Measurements from ENCODE around the gene TEX22. TPM values are rescaled to one million over a fixed set of nuclear protein-coding genes. Genes with fewer than 3 reads are reported as not detected.

TEX22 gene, protein sequence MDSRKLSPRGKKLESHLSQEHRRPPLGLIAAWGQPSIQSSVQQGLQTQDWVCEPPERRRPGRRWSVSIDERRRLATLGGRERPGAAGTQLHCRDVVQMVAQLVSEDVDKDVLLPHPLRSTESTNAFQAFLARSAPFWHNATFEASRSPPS
- 0.04 TPM for polyA plus RNA-seq (2013, experiment 1 of 2)
- 0.04 TPM for polyA plus RNA-seq (2013, experiment 2 of 2)

DNA sequence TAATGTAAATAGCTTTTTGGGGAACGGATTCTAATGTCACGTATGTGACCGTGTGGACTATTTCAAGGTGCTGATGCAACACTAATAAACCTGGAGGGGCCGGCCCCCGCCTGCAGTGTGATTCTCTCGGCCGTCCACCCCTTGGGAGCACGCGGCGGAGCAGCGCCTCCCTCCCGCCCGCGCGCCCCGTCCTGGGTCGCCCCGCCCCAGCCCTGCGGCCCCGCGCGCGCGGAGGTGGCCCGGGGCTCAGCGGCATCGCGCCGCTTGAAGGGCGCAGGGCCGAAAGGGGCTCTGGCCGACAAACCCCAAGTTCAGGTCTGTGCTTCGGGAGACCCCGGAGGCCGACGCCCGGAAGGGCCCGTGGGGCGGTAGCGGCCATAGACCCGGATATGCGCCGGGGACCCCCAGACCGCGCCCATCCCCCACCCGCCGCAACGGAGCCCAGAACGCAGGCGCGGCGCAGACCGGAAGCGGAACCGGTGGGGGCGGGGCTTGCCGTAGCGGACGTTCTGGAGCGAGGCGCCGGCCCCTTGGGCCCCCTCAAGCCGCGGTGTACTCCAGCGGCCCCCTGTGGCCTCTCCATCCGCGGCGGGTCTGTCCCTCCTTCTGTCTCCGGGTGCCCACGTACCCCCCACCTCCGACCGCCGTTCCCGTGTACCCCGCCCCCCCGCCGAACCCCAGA, at the start of gene TEX22:
TEX22 (plus strand) TSS at position 495 of the 682 bp plus-strand sequence. CDS start 803 bp downstream, outside the sequence.
- Histone ChIP-seq H3K27me3 (ENCODE audit: insufficient read depth, low read length, poor library complexity) (no peaks in the 10 kb centered on the region), H3K4me3 (ENCODE audit: low read length) (no peak within 1 kb of the TSS), H3K23ac (ENCODE audit: low read length) (no peak within 1 kb of the TSS), H2BK5ac (ENCODE audit: low read length) (no peak within 1 kb of the TSS), H2BK15ac (replicated peaks; ENCODE audit: low read depth) (no peak within 1 kb of the TSS), H3K4ac (ENCODE audit: low read depth, low read length) (peak within 1 kb of the TSS; percentile 76), H3K79me2 (ENCODE audit: control insufficient read depth, insufficient read depth, low read length) (no peaks in the 10 kb centered on the region), H2AK5ac (ENCODE audit: low read length) (no peak within 1 kb of the TSS), H3K79me1 (ENCODE audit: low read length) (no peaks in the 10 kb centered on the region), H3K36me3 (ENCODE audit: control insufficient read depth, insufficient read depth, low read length) (no peaks in the 10 kb centered on the region), H4K5ac (ENCODE audit: low read length) (no peak within 1 kb of the TSS), H3K9ac (ENCODE audit: low read length) (peak within 1 kb of the TSS; percentile 66), H3K27ac (ENCODE audit: low read depth, low read length) (no peak within 1 kb of the TSS), H2BK120ac (ENCODE audit: low read depth, low read length) (no peak within 1 kb of the TSS), H3K4me2 (ENCODE audit: low read length) (peak within 1 kb of the TSS; percentile 54), H4K8ac (ENCODE audit: low read depth, low read length) (peak within 1 kb of the TSS; percentile 88), H3K4me1 (ENCODE audit: control insufficient read depth, low read depth, low read length) (no peaks in the 10 kb centered on the region), H3K18ac (ENCODE audit: low read length) (peak within 1 kb of the TSS; percentile 62), H3K56ac (ENCODE audit: low read length) (peak within 1 kb of the TSS; percentile 86)
- peak; percentile 69 for DNase-seq
- no CpG with 5 or more reads among the region's 77 CpGs for WGBS (ENCODE audit: extremely low coverage, insufficient coverage, low lambda C conversion rate)

DNA sequence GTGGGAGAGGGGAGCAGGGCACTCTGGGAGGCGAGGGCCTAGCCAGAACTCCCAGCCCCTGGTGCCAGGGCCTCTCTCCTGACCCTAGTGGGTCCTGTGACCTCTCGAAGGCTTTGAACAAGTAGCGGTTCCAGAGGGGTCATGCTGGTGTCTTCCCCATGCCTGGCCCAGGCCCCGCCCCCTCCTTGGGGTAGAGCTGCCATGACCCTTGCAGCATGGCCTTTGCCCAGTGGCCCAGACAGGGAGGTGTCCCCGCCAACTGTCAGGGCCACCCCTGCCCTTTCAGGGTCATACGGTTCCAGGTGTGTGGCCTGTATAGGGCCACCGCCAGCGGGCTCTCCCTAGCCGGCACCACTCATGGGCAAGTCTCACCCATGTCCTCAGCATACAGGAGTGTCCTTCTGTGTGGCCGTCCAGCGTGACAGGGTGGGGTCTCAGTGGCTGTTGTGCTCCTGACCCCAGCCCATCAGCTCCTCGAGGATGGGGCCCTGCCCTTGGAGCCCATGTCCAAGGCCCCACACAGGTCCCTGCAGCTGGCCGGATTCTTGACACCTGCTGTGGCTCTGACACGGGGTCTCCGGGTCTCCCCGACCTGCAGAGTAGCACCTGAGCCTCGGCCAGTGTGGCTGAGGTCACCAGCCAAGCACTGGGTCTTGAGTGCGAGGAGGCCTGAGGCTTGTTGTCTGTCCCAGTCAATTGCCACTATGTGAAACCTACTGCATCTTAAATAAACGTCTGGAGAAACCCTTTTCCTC, 49.2 kb upstream of the TEX22 start:
- Histone ChIP-seq H3K27ac (ENCODE audit: low read depth, low read length) (no peak overlapping the region), H3K18ac (ENCODE audit: low read length) (no peak overlapping the region), H3K36me3 (ENCODE audit: control insufficient read depth, insufficient read depth, low read length) (no peaks in the 10 kb centered on the region), H2BK120ac (ENCODE audit: low read depth, low read length) (no peak overlapping the region), H3K23ac (ENCODE audit: low read length) (no peak overlapping the region), H3K4ac (ENCODE audit: low read depth, low read length) (no peak overlapping the region), H3K79me1 (ENCODE audit: low read length) (no peaks in the 10 kb centered on the region), H2BK15ac (replicated peaks; ENCODE audit: low read depth) (no peak overlapping the region), H4K8ac (ENCODE audit: low read depth, low read length) (no peak overlapping the region), H3K27me3 (ENCODE audit: insufficient read depth, low read length, poor library complexity) (no peaks in the 10 kb centered on the region), H3K4me3 (ENCODE audit: low read length) (no peak overlapping the region), H2BK5ac (ENCODE audit: low read length) (no peak overlapping the region), H3K79me2 (ENCODE audit: control insufficient read depth, insufficient read depth, low read length) (no peaks in the 10 kb centered on the region), H3K9ac (ENCODE audit: low read length) (no peak overlapping the region), H4K5ac (ENCODE audit: low read length) (no peak overlapping the region), H3K4me2 (ENCODE audit: low read length) (no peak overlapping the region), H3K56ac (ENCODE audit: low read length) (no peak overlapping the region), H2AK5ac (ENCODE audit: low read length) (no peak overlapping the region), H3K4me1 (ENCODE audit: control insufficient read depth, low read depth, low read length) (no peaks in the 10 kb centered on the region)
- no peak for DNase-seq
- WGBS (ENCODE audit: extremely low coverage, insufficient coverage, low lambda C conversion rate), result no CpG with 5 or more reads among the region's 19 CpGs

DNA sequence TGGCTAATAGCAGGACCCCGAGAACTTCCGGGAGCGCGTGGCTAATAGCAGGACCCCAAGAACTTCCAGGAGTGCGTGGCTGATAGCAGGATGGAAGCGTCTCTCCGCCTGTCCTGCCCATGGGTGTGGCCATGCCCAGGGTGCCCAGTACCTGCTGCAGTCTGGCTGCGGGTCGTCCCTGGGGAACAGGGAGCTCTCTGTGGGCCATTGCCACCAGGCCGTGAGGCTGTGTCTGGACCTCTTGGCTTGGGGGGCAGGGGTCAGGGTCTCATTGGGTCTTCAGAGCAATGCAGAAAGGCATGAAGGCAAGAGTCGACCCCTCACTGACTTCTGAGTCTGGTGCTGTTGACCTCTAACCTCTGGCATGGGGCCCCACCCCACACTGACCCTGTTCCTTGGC, 48.3 kb upstream of the TEX22 start:
- Histone ChIP-seq H3K4me2 (ENCODE audit: low read length) (no peak overlapping the region), H4K5ac (ENCODE audit: low read length) (no peak overlapping the region), H3K9ac (ENCODE audit: low read length) (no peak overlapping the region), H3K27ac (ENCODE audit: low read depth, low read length) (no peak overlapping the region), H2BK120ac (ENCODE audit: low read depth, low read length) (no peak overlapping the region), H2BK15ac (replicated peaks; ENCODE audit: low read depth) (no peak overlapping the region), H3K79me1 (ENCODE audit: low read length) (no peaks in the 10 kb centered on the region), H3K23ac (ENCODE audit: low read length) (no peak overlapping the region), H2BK5ac (ENCODE audit: low read length) (no peak overlapping the region), H3K79me2 (ENCODE audit: control insufficient read depth, insufficient read depth, low read length) (no peaks in the 10 kb centered on the region), H3K4ac (ENCODE audit: low read depth, low read length) (no peak overlapping the region), H3K4me3 (ENCODE audit: low read length) (no peak overlapping the region), H3K36me3 (ENCODE audit: control insufficient read depth, insufficient read depth, low read length) (no peaks in the 10 kb centered on the region), H3K18ac (ENCODE audit: low read length) (no peak overlapping the region), H3K56ac (ENCODE audit: low read length) (no peak overlapping the region), H2AK5ac (ENCODE audit: low read length) (no peak overlapping the region), H3K4me1 (ENCODE audit: control insufficient read depth, low read depth, low read length) (no peaks in the 10 kb centered on the region), H4K8ac (ENCODE audit: low read depth, low read length) (no peak overlapping the region), H3K27me3 (ENCODE audit: insufficient read depth, low read length, poor library complexity) (no peaks in the 10 kb centered on the region)
- WGBS (ENCODE audit: extremely low coverage, insufficient coverage, low lambda C conversion rate), result no CpG with 5 or more reads among the region's 11 CpGs
- DNase-seq, result no peak

DNA sequence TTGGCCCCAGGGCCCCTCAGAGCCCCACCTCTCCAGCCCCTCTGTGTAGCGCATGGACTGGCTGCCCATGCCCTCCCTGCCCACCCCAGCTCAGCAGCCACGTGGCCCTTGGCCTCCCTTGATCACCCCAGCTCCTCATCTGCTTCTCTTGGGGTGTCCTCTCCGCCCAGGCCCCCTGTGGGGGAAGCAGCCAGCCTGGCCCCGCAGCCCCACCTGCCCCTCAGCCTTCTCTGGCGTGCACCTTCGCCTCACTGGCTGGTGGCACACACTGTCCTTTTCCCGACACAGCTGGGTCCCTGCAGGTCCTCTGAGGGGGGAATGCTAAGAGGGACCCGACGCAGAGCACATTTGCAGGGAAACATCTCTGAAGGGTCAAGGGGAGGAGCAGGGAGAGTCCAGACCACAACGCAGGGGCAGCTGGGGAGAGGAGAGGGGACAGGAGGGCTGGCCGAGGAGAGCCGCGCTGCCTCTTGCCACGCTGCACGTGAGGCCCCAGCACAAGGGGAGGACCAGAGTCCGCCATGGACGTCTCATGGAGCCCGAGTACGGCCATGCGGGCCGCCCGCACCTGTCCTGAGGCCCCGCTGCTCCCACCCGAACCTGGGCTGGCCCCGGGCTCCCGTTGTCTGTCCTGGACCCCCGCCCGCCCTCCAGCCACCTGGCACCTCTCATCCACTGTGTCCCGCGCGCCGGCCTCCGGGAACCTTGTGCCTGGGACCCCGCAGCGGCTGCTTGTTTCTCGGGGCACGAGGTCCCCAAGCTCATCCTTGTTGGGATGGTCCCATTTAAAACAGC, 47.7 kb upstream of the TEX22 start:
- Histone ChIP-seq H4K8ac (ENCODE audit: low read depth, low read length) (no peak overlapping the region), H3K4me1 (ENCODE audit: control insufficient read depth, low read depth, low read length) (no peaks in the 10 kb centered on the region), H3K79me2 (ENCODE audit: control insufficient read depth, insufficient read depth, low read length) (no peaks in the 10 kb centered on the region), H3K18ac (ENCODE audit: low read length) (no peak overlapping the region), H3K27me3 (ENCODE audit: insufficient read depth, low read length, poor library complexity) (no peaks in the 10 kb centered on the region), H2AK5ac (ENCODE audit: low read length) (no peak overlapping the region), H2BK5ac (ENCODE audit: low read length) (no peak overlapping the region), H3K4me2 (ENCODE audit: low read length) (no peak overlapping the region), H3K4me3 (ENCODE audit: low read length) (no peak overlapping the region), H2BK120ac (ENCODE audit: low read depth, low read length) (no peak overlapping the region), H3K56ac (ENCODE audit: low read length) (no peak overlapping the region), H2BK15ac (replicated peaks; ENCODE audit: low read depth) (no peak overlapping the region), H3K9ac (ENCODE audit: low read length) (no peak overlapping the region), H3K36me3 (ENCODE audit: control insufficient read depth, insufficient read depth, low read length) (no peaks in the 10 kb centered on the region), H3K4ac (ENCODE audit: low read depth, low read length) (no peak overlapping the region), H3K27ac (ENCODE audit: low read depth, low read length) (no peak overlapping the region), H3K79me1 (ENCODE audit: low read length) (no peaks in the 10 kb centered on the region), H3K23ac (ENCODE audit: low read length) (no peak overlapping the region), H4K5ac (ENCODE audit: low read length) (no peak overlapping the region)
- DNase-seq, result no peak
- no CpG with 5 or more reads among the region's 37 CpGs for WGBS (ENCODE audit: extremely low coverage, insufficient coverage, low lambda C conversion rate)

DNA sequence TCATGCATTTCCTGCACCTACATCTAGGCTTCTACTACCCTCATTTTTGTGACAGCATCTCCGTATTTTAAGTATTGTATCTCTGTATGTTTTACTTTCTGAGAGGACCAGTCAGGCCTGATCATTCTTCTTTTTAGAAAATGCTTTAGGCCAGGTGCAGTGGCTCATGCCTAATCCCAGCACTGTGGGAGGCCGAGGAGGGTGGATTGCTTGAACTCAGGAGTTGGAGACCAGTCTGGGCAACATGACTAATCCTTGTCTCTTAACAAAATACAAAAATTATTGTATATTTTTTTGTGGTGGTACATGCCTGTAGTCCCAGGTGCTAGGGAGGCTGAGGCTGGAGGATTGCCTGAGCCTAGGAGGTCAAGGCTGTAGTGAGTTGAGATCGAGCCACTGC, 46.9 kb upstream of the TEX22 start:
- H3K4me2 ChIP-seq (ENCODE audit: low read length), result no peak overlapping the region
- no peak overlapping the region for H2BK5ac ChIP-seq (ENCODE audit: low read length)
- no peaks in the 10 kb centered on the region for H3K79me2 ChIP-seq (ENCODE audit: control insufficient read depth, insufficient read depth, low read length)
- no peak overlapping the region for H4K8ac ChIP-seq (ENCODE audit: low read depth, low read length)
- no peaks in the 10 kb centered on the region for H3K36me3 ChIP-seq (ENCODE audit: control insufficient read depth, insufficient read depth, low read length)
- no peak overlapping the region for H3K18ac ChIP-seq (ENCODE audit: low read length)
- no peaks in the 10 kb centered on the region for H3K4me1 ChIP-seq (ENCODE audit: control insufficient read depth, low read depth, low read length)
- H3K56ac ChIP-seq (ENCODE audit: low read length), result no peak overlapping the region
- no peak overlapping the region for H3K4ac ChIP-seq (ENCODE audit: low read depth, low read length)
- no peak overlapping the region for H2BK120ac ChIP-seq (ENCODE audit: low read depth, low read length)
- no peak overlapping the region for H3K27ac ChIP-seq (ENCODE audit: low read depth, low read length)
- no CpG with 5 or more reads among the region's 3 CpGs for WGBS (ENCODE audit: extremely low coverage, insufficient coverage, low lambda C conversion rate)
- H4K5ac ChIP-seq (ENCODE audit: low read length), result no peak overlapping the region
- no peak overlapping the region for H3K23ac ChIP-seq (ENCODE audit: low read length)
- H3K27me3 ChIP-seq (ENCODE audit: insufficient read depth, low read length, poor library complexity), result no peaks in the 10 kb centered on the region
- H2AK5ac ChIP-seq (ENCODE audit: low read length), result no peak overlapping the region
- no peaks in the 10 kb centered on the region for H3K79me1 ChIP-seq (ENCODE audit: low read length)
- H2BK15ac ChIP-seq (replicated peaks; ENCODE audit: low read depth), result no peak overlapping the region
- H3K9ac ChIP-seq (ENCODE audit: low read length), result no peak overlapping the region
- no peak overlapping the region for H3K4me3 ChIP-seq (ENCODE audit: low read length)
- DNase-seq, result no peak
